ENCODE results near the gene NELFA.

DNA sequence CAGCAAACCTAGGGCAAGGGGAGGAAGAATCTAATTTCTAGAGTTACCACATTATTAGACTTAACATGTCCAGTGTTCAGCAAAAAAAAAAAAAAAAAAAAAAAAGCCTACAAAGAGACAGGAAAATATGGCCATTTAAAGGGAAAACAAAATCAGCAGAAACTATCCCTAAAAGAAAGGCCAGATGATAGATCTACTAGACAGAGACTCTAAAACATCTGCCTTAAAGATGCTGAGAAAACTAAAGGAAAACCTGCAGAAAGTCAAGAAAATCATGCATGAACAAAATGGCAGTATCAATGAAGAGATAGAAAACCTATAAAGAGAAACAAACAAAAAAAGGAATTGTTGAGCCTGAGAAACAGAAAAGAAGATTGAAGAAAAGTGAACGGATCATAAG is 43.8 kb downstream of the NELFA start:
- TF ChIP-seq CTCF (IDR thresholded peaks at IDR 0.05 in 2 of 3, conservative IDR thresholded peaks at IDR 0.05 in 1 of 3; ENCODE audit: control insufficient read depth in 2 of 3, extremely low read depth in 1 of 3, insufficient read depth in 1 of 3, low read depth in 3 of 3, low read length in 3 of 3), result no peak
- no peak for TF ChIP-seq POLR2A (IDR thresholded peaks at IDR 0.05; ENCODE audit: low read depth, low read length)
- no peak for TF ChIP-seq REST (IDR thresholded peaks at IDR 0.05; ENCODE audit: low read depth, low read length)
- TF ChIP-seq PKNOX1 (IDR thresholded peaks at IDR 0.05), result no peak

Measured in GM12878 (cell line).